HG02970 (cell line): Measurements from ENCODE around the gene ARHGEF11.

Experiments used
- ATAC-seq: cut with Tn5 transposase; IDR thresholded peaks from one replicate; pipeline ENCODE4 v1.9.1; 2021; ENCODE audit warnings: mild to moderate bottlenecking, moderate library complexity, moderate number of reproducible peaks; ENCODE audit not compliant: unreplicated experiment, low FRiP score

Gene ARHGEF11

DNA sequence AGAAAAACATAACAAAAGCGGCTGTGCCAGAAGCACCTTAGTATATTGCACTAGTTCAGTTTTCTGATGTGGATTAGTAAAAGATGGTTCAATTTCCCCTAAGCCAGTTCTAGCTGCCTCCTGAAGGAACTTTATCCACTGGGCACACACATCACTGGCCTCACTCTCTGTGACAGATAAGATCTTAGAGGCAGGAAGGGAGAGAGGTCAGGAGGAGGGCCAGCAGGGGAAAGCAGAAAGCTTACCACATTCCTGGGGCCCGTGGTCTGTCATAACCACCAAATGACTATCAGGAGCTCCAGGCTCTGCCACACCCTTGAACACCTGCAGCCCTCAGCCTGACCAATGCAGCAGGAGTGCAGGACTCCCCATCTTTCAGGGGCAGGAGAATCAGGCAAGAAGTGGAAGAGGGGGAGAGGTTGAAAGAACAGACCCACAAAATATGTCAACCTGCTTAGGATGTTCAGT, 87.3 kb downstream of the ARHGEF11 start:
- ATAC-seq: no peak

GRCh38 chr1:156957634-156958033, 87.9 kb downstream of the ARHGEF11 start:
- no peak for ATAC-seq

DNA sequence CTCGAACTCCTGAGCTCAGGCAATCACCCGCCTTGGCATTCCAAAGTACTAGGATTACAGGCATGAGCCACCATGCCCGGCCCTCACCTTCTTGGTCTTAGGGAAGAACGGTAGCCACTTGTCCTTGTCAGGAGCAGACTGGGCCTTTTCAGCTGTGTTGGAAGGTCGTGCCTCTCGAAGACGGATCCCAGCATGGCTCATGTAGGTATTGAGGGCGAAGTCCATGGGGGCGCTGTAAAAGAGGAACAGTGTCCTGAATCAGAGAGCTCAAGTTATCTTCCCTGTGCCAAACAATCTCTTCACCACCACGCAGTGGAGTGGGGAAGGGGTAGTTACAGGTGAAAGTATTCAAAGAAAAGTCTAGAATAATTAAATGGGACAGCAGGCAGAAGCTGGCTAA, 89.2 kb downstream of the ARHGEF11 start:
- no peak for ATAC-seq

- no peak for ATAC-seq
Observed at GRCh38 chr1:156953571-156953970, 92.0 kb downstream of the ARHGEF11 start.

GRCh38 chr1:156951371-156951770, 94.2 kb downstream of the ARHGEF11 start:
- no peak for ATAC-seq

GRCh38 chr1:156949127-156949526, 96.4 kb downstream of the ARHGEF11 start:
- no peak for ATAC-seq

- ATAC-seq: no peak
Observed at GRCh38 chr1:156948708-156949107, 96.8 kb downstream of the ARHGEF11 start.

DNA sequence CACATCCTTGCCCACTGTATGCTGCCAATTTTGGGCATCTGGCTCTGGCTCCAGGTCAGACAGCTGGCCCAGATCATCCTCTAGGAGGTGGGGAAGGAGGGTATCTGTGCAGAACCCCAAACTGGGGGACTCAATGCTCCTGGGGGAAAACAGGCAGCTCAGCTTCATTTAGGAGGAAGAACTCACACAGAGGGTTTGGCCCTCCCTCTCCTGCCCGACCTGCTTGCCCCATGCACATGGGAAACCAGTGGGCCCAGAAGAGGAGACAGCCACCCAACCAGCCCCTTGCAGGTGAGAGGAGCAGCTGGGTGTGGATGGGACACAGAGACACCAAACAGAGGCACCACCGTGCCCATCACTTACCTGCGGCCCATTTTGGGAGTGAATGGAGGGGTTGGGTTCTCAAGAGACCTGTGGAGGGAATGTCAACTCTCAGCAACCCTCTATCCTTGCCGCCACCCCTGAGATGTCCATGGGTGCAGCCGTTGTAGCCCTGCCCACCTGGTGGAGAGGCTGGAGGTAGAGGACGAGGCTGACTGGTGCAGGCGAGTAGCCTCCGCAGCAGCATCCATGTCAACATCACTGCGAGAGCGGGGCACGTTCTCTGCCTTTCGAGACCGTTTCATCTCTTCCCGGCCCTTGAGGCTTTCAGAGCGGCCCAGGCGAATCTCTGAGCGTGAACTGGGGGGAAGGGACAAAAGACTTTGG, 97.6 kb downstream of the ARHGEF11 start:
- no peak for ATAC-seq

DNA sequence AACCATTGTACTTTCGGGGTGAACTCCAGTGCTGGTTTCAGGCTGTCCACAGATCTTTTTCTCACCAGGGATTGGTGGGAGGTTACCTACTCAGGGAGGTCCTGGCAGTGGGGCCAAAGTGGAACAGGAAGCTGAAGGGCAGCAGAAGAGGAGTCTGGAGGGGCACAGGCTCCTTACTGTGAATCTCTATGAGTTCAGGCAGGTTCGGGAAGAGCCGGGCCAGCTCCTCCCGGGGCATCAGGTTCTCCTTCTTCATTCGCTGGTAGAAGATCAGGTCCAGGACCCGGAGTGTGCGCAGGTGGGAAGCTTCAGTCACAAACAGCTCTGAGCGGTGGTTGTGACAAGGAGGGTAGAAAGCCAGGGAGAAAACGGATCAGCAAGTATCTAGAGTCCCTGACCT, 98.4 kb downstream of the ARHGEF11 start:
- no peak for ATAC-seq

DNA sequence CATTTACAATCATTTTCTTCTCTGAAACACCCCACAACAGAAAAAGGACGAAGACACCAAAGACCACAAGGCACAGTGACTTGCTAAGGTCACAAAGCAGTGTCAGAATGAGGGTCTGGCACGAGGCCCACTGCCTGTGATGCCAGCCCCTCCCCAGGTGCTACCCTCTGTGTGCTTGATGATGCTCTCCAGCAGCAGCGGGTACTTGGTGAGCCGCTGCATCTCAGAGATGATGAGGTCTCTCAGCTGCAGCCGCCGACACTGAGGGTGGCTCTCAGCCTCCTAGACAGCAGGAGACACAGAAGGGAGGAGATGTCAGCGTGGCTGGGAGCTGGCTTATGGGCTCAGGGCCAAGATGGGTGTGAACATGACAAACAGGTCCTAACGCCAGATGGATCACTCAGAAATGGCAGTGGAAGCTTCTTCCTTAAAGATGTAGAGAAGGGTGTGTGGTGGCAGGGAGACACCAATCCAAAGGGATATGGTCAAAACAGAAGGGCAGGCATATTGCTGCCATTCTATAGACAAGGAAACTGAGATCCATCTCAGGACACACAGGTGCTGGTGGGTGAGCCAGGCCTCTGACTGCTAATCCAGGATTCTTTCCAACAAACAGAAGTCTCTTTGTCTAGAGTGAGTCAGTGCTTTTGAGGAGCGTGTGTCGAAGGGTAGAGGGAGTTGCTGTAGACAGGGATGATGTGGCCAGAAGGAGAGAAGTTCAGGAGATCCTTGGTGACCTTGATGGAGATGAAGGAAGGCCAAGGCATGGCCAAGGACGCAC, 99.5 kb downstream of the ARHGEF11 start:
- no peak for ATAC-seq

DNA sequence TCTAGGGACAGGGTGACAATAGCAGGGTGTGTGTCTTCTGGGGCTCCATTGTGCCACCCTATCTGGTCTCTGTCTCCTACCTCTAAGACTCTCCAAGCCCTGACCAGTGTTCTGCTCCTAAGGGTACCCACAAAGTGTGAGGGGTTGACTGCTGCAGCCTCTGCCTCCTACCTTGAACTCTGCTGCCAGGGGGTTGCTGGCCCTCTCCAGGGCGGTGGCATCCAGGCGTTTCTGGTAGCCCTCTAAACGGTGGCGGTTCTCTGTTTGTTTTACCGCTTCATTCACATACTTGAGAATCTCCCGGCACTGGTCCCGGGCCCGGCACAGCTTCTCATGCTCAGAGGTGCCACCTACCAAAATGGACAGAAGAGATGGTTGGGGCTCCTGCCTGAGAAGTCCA, 100.7 kb downstream of the ARHGEF11 start:
- no peak for ATAC-seq

- no peak for ATAC-seq
Observed at GRCh38 chr1:156944268-156944667, 101.3 kb downstream of the ARHGEF11 start.

DNA sequence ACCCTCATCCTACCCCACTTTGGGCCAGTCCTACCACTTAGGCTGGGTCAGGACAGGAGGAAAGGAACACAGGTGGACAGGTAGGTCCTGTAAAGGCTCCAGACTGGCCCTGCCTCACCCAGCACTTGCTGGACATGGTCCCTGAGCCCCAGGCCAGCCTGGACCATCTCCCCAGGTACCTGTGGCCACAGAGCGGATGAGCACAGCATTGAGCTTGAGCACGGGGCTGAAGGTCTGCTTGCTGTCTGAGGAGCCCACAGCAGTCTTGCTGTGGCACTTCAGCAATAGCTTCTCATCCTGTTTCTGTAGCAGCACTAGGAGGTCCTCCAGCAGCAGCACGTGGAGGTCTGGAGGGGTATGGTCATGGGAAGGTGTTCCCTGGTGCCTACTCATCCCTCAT, 101.8 kb downstream of the ARHGEF11 start:
- no peak for ATAC-seq

DNA sequence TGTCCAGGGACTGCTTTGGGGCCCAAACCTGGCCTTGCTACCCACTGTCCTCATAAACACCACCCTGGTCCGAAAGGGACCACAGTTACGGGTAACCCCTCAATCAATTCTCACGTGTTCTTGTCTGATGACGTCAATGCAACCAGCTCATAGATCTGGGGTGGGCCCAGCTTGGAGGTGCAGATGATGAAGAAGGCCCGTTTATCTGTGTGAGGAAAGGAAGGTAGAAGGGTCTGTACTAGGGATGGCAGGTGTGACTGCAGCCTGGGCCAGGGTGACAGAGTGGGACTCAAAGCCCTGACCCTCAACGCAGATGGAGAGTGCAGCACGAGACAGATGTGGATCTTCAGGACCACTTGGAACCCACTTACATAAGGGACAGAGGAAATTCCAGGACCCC, 103.0 kb downstream of the ARHGEF11 start:
- ATAC-seq: no peak

GRCh38 chr1:156942176-156942575, 103.4 kb downstream of the ARHGEF11 start:
- ATAC-seq: no peak

DNA sequence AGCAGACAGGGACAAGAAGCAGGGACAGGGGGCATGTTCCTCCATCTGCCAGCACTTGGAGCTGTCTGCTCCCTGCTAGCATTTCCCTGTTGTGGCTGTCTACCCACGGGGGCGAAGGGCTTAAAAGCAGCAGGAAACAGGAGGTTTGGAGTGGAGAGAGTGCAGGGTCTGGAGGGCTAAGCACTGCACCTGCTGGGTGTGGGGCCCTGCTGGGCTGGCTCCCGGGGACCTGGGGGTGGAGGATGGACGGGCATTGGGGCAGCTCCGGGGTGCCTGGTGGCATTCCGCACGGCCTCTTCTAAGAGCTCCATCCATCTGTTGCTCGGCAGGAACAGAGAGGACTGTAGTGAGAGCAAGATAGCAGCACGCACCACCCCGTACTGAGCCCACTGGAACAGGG, 103.9 kb downstream of the ARHGEF11 start:
- no peak for ATAC-seq

DNA sequence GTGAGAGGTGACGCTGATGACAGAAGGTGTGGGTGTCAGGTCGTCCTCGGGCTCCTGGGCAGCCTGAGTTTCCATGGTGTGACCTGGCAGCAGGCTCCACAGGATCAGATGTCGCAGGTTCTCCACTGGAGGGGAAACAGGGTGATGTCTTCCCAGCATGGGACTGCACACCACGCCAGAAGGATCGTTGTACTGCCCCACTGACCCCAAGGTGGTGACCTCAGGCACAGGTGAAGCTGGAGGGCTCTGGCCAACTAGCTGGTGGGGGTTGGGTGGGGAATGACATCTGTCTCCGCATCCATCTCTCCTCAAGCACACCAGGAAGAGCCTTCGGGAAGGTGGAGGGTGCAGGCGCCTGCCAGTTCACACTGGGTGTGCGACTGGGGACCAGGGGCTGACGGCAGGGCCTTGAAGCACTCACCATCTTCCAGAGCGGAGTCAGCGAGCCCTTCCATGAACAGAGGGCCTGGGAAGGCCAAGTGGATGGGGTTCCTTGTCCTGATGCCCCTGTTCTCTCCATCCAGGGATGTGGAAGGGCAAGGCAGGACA, 105.7 kb downstream of the ARHGEF11 start:
- ATAC-seq: no peak

- ATAC-seq: no peak
Observed at GRCh38 chr1:156938813-156939212, 106.7 kb downstream of the ARHGEF11 start.

GRCh38 chr1:156937883-156938282, 107.7 kb downstream of the ARHGEF11 start:
- no peak for ATAC-seq

- no peak for ATAC-seq
Observed at GRCh38 chr1:156936721-156937220, 108.8 kb downstream of the ARHGEF11 start.

DNA sequence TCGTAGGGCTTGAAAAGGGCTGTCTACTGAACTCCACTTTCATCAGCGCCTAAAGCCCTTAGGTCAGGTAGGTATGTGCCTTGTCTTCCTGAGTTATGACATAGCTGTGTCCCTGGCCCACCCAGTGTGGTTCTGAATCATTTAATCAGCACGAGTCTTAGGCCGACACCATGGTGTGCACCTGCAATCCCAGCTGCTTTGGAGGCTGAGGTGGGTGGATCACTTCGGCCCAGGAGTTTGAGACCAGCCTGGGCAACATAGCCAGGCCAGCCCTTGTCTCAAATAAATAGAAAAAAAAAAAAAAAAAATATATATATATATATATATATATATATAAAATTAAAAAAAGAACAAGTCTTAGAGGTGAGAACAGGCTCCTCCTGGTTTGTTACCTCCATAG, 109.4 kb downstream of the ARHGEF11 start:
- no peak for ATAC-seq
